Omental fat pad (tissue), 4 donors: ENCODE data around the gene OR2B2. TPM values are rescaled to one million over a fixed set of nuclear protein-coding genes. Genes with fewer than 3 reads are reported as not detected.

Experiments
- ATAC-seq: fragments of 150-250 bp; one replicate; pipeline ENCODE4 v1.9.1; 2016; ENCODE audit warnings: mild to moderate bottlenecking, moderate library complexity; ENCODE audit not compliant: low FRiP score
- DNase-seq: peaks from one replicate; pipeline ENCODE4 v3.0.0-alpha.2; 2019; ENCODE audit warnings: low spot score
- total RNA-seq, 4 donors: library from RNA; depleted of rRNA; stranded (reverse); fragments of >200 nt; gene quantifications; one replicate each; pipeline ENCODE4 v1.1.0, GENCODE V29; 2016
- TF ChIP-seq, protein P1 (sequence below), 3 donors: fragments of 450-650 bp; IDR thresholded peaks; one replicate each; pipeline ENCODE4 v1.5.1; 2016 to 2017; ENCODE audit warnings: antibody characterized with exemption in 3 of 3, mild to moderate bottlenecking in 3 of 3, moderate library complexity in 2 of 3

The OR2B2 gene
- total RNA-seq, 4 donors from 2014 or later, result not detected

DNA sequence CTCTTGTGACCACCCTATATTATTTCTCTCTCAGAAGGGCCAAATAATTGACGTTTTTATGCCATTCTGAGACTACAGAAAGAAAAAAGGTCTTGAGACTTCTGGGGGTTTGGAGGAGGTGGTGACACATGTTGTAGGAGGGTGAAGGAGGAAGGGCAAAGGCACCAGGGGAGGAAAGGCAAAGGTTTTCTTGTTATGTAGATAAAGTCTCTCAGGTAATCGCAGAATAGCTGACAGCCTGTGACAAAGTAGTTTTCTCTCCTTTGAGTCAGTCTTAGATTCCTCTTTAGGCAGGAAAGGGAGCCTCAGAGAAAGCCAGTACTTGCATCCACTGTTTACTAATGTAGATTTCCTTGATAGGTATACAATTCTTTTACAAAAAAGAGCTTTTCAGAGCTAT, 23.6 kb downstream of the OR2B2 start:
- ATAC-seq (no peak), DNase-seq (no peak)
- TF ChIP-seq, protein P1, sequence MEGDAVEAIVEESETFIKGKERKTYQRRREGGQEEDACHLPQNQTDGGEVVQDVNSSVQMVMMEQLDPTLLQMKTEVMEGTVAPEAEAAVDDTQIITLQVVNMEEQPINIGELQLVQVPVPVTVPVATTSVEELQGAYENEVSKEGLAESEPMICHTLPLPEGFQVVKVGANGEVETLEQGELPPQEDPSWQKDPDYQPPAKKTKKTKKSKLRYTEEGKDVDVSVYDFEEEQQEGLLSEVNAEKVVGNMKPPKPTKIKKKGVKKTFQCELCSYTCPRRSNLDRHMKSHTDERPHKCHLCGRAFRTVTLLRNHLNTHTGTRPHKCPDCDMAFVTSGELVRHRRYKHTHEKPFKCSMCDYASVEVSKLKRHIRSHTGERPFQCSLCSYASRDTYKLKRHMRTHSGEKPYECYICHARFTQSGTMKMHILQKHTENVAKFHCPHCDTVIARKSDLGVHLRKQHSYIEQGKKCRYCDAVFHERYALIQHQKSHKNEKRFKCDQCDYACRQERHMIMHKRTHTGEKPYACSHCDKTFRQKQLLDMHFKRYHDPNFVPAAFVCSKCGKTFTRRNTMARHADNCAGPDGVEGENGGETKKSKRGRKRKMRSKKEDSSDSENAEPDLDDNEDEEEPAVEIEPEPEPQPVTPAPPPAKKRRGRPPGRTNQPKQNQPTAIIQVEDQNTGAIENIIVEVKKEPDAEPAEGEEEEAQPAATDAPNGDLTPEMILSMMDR (IDR thresholded peaks at IDR 0.05), result no peak

DNA sequence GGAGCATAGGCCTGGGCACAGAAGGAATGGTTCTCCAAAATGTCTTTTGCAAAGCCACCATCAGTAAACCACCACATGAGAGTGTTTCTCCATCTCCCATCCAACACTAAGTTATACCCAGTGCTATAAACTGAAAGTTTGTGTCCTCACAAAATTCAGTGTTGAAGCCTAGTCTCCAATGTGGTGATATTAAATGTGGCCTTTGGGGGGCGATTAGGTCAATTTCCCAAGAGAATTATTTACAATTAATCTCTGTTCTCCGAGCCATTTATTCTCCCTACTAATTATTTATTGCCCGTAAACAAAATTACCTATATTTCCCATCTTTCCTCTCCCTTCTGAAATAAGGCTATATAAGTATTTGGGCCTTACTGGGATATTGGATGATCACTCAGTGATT, 26.1 kb downstream of the OR2B2 start:
- TF ChIP-seq, protein P1 (IDR thresholded peaks at IDR 0.05), result no peak
- DNase-seq (no peak), ATAC-seq (no peak)

GRCh38 chr6:27883136-27883535, 29.1 kb downstream of the OR2B2 start:
- ATAC-seq, result no peak
- DNase-seq, result no peak
- TF ChIP-seq, protein P1 (IDR thresholded peaks at IDR 0.05), result no peak

- ATAC-seq, result no peak
- no peak for DNase-seq
- TF ChIP-seq, protein P1 (IDR thresholded peaks at IDR 0.05), result no peak
Observed at GRCh38 chr6:27882624-27883023, 29.6 kb downstream of the OR2B2 start.

GRCh38 chr6:27879837-27880236, 32.4 kb downstream of the OR2B2 start:
- no peak for ATAC-seq
- TF ChIP-seq, protein P1 (IDR thresholded peaks at IDR 0.05), result no peak
- DNase-seq, result no peak

GRCh38 chr6:27874016-27874415, 38.2 kb downstream of the OR2B2 start:
- ATAC-seq (no peak), DNase-seq (no peak)
- TF ChIP-seq, protein P1 (IDR thresholded peaks at IDR 0.05), result no peak

DNA sequence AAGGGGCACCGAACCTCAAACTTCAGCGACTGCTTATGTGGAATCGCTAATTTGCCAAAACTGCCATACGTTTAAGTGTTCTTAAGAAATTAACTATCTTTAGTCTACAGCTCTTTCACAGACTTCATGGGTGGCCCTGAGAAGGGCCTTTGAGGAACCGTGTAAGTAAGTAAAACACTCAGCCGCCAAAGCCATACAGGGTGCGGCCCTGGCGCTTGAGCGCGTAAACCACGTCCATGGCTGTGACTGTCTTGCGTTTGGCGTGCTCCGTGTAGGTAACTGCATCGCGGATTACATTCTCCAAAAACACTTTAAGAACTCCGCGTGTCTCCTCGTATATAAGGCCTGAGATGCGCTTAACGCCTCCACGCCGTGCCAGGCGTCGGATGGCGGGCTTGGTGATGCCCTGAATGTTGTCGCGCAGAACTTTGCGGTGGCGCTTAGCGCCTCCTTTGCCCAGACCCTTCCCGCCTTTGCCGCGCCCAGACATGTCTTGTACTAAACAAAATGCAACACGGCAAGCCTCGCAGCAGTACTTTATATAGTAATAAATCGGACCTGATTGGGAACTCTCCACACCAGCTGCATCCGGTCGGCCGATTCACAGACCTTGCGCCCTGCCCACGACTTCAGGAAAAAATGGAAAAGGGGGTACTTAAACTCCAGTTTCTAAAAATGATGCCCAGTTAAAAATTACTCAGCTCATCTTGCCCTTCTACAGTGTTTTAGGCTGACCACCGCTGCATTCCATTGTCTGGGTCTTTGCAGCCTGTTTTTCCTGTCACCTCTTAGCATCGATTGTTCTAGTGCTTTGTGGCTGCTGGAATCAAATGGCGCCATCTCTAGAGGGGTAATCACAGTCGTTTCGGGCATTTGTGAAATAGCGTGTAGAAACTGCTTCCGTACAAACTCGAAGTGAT, 38.9 kb downstream of the OR2B2 start:
- DNase-seq (no peak), ATAC-seq (peak; percentile 38)
- TF ChIP-seq, protein P1 (IDR thresholded peaks at IDR 0.05), result no peak
